GM21717 (cell line): ENCODE results near the gene GTF3C4.

Experiments
- ATAC-seq: cut with Tn5 transposase; IDR thresholded peaks from one replicate; pipeline ENCODE4 v1.9.1; 2021; ENCODE audit warnings: mild to moderate bottlenecking, moderate library complexity; ENCODE audit not compliant: unreplicated experiment

Gene GTF3C4

DNA sequence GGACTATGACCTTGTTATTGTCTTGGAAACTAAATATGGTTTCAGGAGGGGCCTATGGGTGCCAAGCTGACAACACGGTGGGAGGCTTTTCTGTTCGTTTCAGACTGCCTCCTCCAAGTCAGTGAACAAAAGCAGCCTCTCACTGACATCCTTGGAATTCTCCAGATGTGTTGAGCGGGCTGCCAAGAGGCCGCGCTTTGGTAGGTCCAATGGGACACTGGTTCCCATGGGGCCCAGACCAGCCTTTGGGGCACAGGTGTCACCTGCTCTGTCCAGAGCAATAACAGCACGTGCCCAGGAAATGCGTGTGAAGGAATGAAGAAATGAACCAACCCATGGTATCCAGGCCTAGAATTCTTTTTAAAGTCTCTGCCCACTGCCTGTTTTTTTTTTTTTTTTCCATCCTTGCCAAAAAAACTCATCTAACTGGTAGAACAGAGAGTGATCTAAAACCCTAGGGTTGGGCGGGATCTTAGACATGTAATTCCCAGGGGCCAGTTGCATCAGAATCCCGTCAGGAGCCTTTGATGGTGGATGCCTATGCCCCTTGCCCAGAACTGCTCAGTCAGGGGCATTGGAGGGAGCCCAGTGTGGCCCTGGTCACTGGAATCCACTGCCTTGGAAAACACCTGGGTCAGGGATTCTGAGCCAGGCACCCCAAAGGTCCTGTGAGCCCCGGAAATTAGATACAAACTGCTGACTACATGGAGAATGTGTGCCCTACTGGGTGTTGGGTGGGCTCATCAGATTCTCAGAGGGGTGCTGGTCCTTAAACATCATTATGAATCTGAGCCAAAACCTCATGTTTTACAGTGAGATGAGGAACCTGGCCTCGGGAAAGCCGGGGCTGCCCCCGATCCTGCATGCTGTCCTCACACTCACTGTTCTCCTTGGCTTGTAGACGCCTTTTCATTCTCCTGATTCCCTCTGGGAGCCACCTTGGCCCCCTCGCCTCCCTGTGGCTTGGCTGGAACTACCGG, 60.1 kb downstream of the GTF3C4 start:
- ATAC-seq: no peak

DNA sequence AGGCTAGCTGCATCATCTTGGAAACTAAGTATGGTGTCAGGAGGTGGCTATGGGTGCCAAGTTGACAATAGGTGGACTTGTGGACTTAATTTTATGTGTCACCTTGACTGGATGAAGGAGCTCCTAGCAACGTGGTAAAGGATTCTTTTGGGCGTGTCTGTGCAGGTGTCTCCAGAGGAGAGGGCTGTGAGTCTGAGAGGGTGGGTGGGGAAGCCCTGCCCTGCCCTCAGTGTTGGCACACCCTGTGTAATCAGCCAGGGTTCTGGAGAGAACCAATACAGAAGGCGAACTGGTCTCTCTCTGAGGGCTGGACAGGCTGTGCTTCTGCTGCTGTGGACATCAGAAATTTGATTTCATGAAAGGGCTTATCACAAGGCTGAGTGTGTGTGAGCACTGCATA, 61.0 kb downstream of the GTF3C4 start:
- ATAC-seq: no peak

DNA sequence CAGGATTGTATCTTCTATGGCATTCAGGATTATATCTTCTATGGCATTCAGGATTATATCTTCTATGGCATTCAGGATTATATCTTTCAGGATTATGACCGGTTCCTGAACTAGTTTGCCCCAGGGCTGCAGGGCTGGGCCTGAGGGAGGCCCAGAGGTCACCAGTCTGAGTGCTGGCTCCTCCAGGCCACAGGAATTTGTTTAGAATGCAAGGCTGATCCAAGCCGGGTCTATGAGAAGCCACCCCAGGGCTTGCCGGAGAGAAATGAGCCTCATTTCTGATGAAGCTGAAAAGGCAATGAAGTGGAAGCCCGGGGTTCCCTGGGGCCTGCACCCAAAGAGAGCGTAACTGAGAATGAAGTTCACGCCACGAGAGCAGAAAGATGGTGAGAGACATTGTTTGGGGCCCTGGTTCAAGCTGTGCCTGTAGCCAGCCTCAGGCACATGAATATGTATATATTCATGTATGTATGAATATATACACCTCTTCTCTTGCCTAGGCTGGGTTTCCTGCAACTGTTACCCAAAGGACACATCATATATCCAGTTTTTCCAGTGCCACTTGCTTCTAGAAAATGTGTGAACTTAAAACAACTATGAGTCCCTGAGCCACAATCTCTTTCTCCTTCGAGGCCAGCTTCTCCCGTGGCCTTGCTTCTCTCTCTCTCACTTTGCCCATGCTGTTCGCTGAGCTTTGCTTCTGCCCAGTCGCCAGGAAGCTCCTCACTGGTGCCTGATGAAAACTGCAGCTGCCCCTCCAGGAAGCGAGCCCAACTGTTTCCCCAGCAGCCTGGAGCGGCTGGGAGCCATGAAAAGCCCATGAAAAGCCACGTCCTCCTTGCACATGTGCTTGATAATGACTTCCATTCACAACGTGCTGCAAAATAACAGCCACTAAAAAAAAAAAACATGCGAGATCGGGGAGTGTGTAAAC, 62.3 kb downstream of the GTF3C4 start:
- no peak for ATAC-seq

DNA sequence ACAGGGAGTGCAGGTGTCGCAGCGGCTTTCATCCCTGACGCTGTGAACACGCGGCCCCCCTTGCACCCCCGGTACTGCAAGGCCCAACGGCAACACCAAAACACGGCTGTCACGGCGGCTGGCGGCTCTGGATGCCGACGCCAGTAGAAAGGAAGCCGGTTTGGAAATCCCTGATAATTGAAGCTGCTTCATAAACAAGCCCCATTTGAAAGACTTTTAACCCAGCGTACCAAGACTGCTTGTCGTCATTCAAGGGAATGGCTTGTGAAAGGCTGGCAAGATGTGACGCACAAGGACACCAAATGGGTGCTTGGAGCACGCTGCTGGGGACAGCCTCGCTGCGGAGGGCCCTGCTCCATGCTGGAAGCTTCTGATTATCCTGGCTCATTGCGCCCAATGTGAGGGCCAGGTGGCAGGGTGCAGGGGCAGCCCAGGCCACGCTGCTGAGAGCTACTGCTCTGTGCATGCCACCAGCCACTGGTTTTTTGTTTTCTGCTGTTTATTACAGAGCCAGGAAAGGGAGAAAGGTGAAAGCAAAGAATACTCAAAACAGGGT, 63.1 kb downstream of the GTF3C4 start:
- ATAC-seq: no peak

DNA sequence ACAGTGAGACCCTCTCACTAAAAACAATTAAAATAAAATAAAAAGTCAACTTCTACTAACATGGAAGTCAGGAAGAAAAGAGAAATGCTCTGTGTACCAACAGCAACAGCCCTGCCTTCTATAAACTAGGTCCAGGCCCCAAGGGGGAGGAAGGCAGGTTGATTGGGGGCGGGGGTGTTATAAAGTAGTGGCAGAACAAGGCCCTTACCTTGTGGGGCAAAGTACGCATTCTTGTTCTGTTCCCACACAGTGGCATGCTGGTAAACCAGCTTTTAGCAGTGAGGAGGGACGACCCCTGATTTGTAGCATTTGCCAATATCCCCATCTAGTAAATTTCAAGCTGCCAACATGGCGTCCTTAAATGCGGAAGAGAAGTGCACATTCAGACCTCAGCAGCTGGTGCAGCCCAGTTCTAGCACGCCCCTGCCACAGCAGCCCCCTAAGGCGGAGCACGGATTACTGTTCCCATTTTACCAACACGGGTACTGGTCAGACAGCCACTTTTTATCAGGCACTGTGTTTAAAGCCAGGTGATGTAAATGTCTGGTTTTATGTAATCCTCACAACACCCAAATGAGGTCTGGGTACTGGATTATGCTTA, 69.5 kb downstream of the GTF3C4 start:
- ATAC-seq: no peak

DNA sequence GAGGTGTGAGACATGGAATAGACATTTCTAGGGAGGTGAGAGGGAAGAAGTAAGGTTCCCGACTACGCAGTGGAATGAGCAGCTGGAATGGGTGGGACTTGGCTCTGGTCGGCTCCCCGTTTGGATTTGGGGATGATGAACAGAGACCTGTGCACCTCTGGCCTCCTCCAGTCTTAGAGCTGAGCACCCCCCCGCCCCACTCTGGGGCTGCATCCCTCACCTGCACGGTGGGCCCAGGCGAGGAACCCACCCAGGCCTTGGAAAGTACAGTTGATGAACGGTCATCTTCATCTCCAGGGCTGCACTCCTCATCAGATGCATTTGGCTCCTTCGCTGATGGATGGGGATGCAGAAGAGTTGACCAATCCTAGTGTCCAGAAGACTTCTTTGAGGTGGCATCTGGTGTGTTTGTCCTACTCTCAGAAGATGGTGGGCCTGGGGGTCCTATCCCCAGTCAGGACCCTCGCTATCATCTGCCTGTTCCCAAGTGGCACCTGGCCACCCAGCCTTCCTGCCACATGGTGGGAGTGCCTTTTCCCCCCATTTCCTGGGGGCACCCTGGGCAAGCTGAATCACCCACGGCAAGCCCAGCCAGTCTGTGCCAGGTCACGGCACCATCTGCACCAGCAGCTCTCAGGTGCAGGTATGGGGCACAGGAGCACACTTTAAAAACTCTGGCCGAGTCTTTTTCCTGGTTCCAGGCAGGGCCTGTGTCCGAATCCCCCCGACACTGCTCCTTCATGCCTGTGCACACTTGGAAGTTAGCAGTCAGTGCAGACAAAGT, 70.5 kb downstream of the GTF3C4 start:
- no peak for ATAC-seq

- no peak for ATAC-seq
These were observed 72.6 kb downstream of the GTF3C4 start for GRCh38 chr9:132742821-132743311.

DNA sequence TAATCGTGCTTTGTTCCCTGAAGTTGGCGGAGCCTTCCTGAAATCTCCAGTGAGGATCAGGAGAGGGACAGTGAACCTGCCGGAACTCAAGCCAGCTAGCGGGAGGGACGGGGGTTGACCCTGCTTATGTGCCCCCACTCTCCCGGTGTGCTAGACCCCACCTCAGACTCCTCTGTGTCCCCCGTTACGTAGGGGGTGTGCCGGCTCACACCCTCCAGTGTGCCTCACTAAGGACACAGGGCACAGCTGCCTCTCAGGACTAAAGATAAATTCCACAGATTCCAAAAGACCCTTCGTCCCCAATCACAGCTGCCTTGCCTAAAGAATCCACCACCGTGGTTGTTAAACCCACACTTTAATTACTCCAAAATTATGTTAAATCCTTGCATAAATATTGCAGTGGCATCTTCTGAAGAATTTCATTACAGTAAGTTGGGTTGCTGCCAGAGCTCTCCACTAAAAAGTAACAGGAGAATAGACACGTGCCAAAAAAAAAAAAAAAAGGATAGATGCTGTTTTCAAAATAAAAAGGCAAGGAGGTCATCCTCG, 73.7 kb downstream of the GTF3C4 start:
- ATAC-seq: no peak
